Measurements from ENCODE around the gene ABCB9.

The ABCB9 gene

GRCh38 chr12:122880155-122880667 is 86.1 kb downstream of the ABCB9 start:
- no peak for DNase-seq

All from amygdala (tissue), 56 donors.